CD4-positive, alpha-beta T cell treated with Interleukin-4 for 1 hour (primary cell): Measurements from ENCODE around the gene CTNNBL1.
A peak's percentile ranks its signal among the peaks of the same experiment; 100 is the strongest.

ENCODE experiments used
- DNase-seq, 2 donors: peaks; one replicate each; pipeline ENCODE4 v3.0.0-alpha.2; 2020 to 2022

The CTNNBL1 gene

GRCh38 chr20:37742131-37742530, 48.3 kb downstream of the CTNNBL1 start:
- no peak for DNase-seq

GRCh38 chr20:37744347-37744746, 50.5 kb downstream of the CTNNBL1 start:
- DNase-seq = no peak

GRCh38 chr20:37745553-37745952, 51.7 kb downstream of the CTNNBL1 start:
- peak in 1 of 2 donors; percentile 38 for DNase-seq

GRCh38 chr20:37748015-37748414, 54.2 kb downstream of the CTNNBL1 start:
- DNase-seq = no peak

GRCh38 chr20:37749218-37749617, 55.4 kb downstream of the CTNNBL1 start:
- no peak for DNase-seq

- no peak for DNase-seq
Measured at GRCh38 chr20:37749620-37750403, 56.0 kb downstream of the CTNNBL1 start.

- no peak for DNase-seq
Measured at GRCh38 chr20:37755665-37756064, 61.8 kb downstream of the CTNNBL1 start.

GRCh38 chr20:37756234-37756633, 62.4 kb downstream of the CTNNBL1 start:
- no peak for DNase-seq

- DNase-seq = no peak
Measured at GRCh38 chr20:37757550-37757949, 63.7 kb downstream of the CTNNBL1 start.

- DNase-seq = no peak
Measured at GRCh38 chr20:37758332-37758731, 64.5 kb downstream of the CTNNBL1 start.

GRCh38 chr20:37759052-37759553, 65.3 kb downstream of the CTNNBL1 start:
- DNase-seq = no peak

- DNase-seq = no peak
Measured at GRCh38 chr20:37759761-37760209, 66.0 kb downstream of the CTNNBL1 start.

GRCh38 chr20:37760322-37760721, 66.5 kb downstream of the CTNNBL1 start:
- no peak for DNase-seq

- DNase-seq = no peak
Measured at GRCh38 chr20:37762716-37763485, 69.1 kb downstream of the CTNNBL1 start.

- DNase-seq = no peak
Measured at GRCh38 chr20:37764333-37764935, 70.6 kb downstream of the CTNNBL1 start.

- DNase-seq = no peak
Measured at GRCh38 chr20:37770908-37771307, 77.1 kb downstream of the CTNNBL1 start.

GRCh38 chr20:37773291-37773826, 79.5 kb downstream of the CTNNBL1 start:
- DNase-seq = no peak

GRCh38 chr20:37774156-37774555, 80.3 kb downstream of the CTNNBL1 start:
- DNase-seq = no peak

GRCh38 chr20:37775200-37775599, 81.4 kb downstream of the CTNNBL1 start:
- no peak for DNase-seq

- no peak for DNase-seq
Measured at GRCh38 chr20:37776049-37776448, 82.2 kb downstream of the CTNNBL1 start.

- no peak for DNase-seq
Measured at GRCh38 chr20:37776526-37776925, 82.7 kb downstream of the CTNNBL1 start.

- DNase-seq = no peak
Measured at GRCh38 chr20:37777012-37777950, 83.5 kb downstream of the CTNNBL1 start.
